Measurements from ENCODE around the gene APBA1. TPM values are rescaled to one million over a fixed set of nuclear protein-coding genes. Genes with fewer than 3 reads are reported as not detected.

Gene APBA1
- total RNA-seq, 1 experiment from 2014 or later = 1.8 TPM

DNA sequence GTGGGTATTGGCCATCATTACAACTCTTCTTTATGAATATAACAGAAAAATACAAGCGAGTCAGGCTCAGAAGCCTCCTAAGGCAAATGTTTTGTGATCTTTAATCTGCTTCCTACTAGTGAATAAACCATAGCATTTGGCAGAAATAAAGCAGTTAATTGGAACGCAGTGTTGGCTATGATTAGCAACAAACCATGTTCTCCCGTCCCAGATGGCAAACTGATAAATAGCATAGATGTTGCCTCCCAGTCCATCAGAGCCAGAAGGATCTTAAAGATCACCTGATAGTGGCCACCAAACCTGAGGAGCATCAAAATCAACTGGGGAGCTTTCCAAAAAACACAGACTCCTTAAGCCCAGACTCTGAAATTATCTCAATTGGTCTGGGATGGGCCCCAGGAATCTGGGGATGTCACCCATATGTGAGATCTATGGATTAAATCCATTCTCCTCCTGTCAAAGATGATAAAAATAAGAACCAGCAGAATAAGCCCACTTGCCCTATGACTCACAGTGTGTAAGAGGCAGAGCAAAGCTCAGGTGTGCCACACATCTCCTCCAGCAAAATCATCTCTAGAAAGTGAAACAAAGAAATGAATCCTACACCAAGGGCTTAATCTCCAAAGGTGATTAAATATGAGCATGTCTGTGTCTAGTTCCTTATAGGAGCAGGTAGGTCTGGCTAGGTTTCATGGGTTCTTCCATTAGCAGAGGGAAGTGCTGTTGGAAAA, 50.3 kb downstream of the APBA1 start:
- no peaks in the 10 kb centered on the region for H4K20me1 ChIP-seq (ENCODE audit: control insufficient read depth, insufficient read depth, insufficient read length)
- H3K27me3 ChIP-seq (ENCODE audit: insufficient read depth, low read length) = no peaks in the 10 kb centered on the region; the same call in 1 of the 2 replicates
- TF ChIP-seq, protein P1, sequence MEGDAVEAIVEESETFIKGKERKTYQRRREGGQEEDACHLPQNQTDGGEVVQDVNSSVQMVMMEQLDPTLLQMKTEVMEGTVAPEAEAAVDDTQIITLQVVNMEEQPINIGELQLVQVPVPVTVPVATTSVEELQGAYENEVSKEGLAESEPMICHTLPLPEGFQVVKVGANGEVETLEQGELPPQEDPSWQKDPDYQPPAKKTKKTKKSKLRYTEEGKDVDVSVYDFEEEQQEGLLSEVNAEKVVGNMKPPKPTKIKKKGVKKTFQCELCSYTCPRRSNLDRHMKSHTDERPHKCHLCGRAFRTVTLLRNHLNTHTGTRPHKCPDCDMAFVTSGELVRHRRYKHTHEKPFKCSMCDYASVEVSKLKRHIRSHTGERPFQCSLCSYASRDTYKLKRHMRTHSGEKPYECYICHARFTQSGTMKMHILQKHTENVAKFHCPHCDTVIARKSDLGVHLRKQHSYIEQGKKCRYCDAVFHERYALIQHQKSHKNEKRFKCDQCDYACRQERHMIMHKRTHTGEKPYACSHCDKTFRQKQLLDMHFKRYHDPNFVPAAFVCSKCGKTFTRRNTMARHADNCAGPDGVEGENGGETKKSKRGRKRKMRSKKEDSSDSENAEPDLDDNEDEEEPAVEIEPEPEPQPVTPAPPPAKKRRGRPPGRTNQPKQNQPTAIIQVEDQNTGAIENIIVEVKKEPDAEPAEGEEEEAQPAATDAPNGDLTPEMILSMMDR (conservative IDR thresholded peaks at IDR 0.05) = no peak
- H4K8ac ChIP-seq (replicated peaks; ENCODE audit: insufficient read length, low read depth, low read length) = no peak overlapping the region
- H3K79me1 ChIP-seq (ENCODE audit: insufficient read depth, low read depth, low read length, poor library complexity, severe bottlenecking) = no peaks in the 10 kb centered on the region
- no peak overlapping the region for H2BK15ac ChIP-seq (ENCODE audit: low read depth, low read length)
- no peak overlapping the region for H2AK5ac ChIP-seq (ENCODE audit: insufficient read length, low read length)
- no peak overlapping the region for H3K23ac ChIP-seq (ENCODE audit: insufficient read length, low read depth, low read length)
- DNase-seq = no peak
- no peaks in the 10 kb centered on the region; the same call in 1 of the 2 replicates for H3K4me1 ChIP-seq (ENCODE audit: insufficient read depth, low read length)
- no peaks in the 10 kb centered on the region for H3K23me2 ChIP-seq (ENCODE audit: insufficient read length, low read depth, low read length, poor library complexity, severe bottlenecking)
- Mint-ChIP-seq H3K27me3 (ENCODE audit: low read depth) (no peaks in the 10 kb centered on the region), H3K4me1 (peaks cover 2% of the 10 kb centered on the region in 2 experiments; a peak in 2 of 4 replicates), H3K4me3 (no peak overlapping the region), H3K27ac (no peak overlapping the region), H3K36me3 (ENCODE audit: insufficient read depth in 1 of 3, low read depth in 3 of 3) (no peaks in the 10 kb centered on the region), H3K9me3 (no peaks in the 10 kb centered on the region)
- H3K56ac ChIP-seq (ENCODE audit: insufficient read length, low read depth, low read length) = no peak overlapping the region
- H3K18ac ChIP-seq (ENCODE audit: insufficient read length, low read depth, low read length) = no peak overlapping the region
- no peak overlapping the region for H2BK12ac ChIP-seq (ENCODE audit: insufficient read length, low read depth, low read length)
- no CpG with 5 or more reads among the region's 3 CpGs for whole genome bisulfite sequencing (ENCODE audit: extremely low coverage, insufficient read length, low lambda C conversion rate)
- H3K9me3 ChIP-seq (ENCODE audit: control insufficient read depth, low read depth, low read length) = no peaks in the 10 kb centered on the region
- H2BK5ac ChIP-seq (ENCODE audit: insufficient read length, low read length) = no peak overlapping the region
- no peaks in the 10 kb centered on the region for H3K79me2 ChIP-seq (ENCODE audit: insufficient read depth, low read length)
- H4K91ac ChIP-seq (ENCODE audit: insufficient read length, low read depth, low read length) = no peak overlapping the region
- H4K5ac ChIP-seq (ENCODE audit: insufficient read length, low read depth, low read length) = no peak overlapping the region
- no peak overlapping the region for H3K27ac ChIP-seq (ENCODE audit: insufficient read length, low read depth, low read length)
- H3K14ac ChIP-seq (ENCODE audit: insufficient read depth, low read length) = no peak overlapping the region
- H3T11ph ChIP-seq (ENCODE audit: low read length) = no peak overlapping the region
- no peak overlapping the region for H3K4me2 ChIP-seq (ENCODE audit: insufficient read depth, insufficient read length, low read length)
- no peak overlapping the region for H2AFZ ChIP-seq (ENCODE audit: low read length)
- H2BK120ac ChIP-seq (ENCODE audit: low read depth, low read length, poor library complexity, severe bottlenecking) = no peak overlapping the region
- no peak overlapping the region for H2BK20ac ChIP-seq (ENCODE audit: low read depth, low read length, poor library complexity, severe bottlenecking)
- H3K9ac ChIP-seq (ENCODE audit: extremely low read depth, insufficient read length, low read length) = no peak overlapping the region
- no peak overlapping the region for H3K4ac ChIP-seq (ENCODE audit: low read depth, low read length)

All from H9 (cell line).